GM23338 (cell line): ENCODE data around the gene SHANK1. TPM values are rescaled to one million over a fixed set of nuclear protein-coding genes. Genes with fewer than 3 reads are reported as not detected.

ENCODE experiments used
- ATAC-seq: fragments of 200-7000 bp; cut with Tn5 transposase; 3 replicates; pipeline ENCODE4 v1.9.1; 2020
- DNase-seq: peaks from one replicate; pipeline ENCODE4 v3.0.0-alpha.2; 2015; ENCODE audit warnings: low spot score
- H2AFZ ChIP-seq: fragments of 200-600 bp; sonication (generic); 2 replicates; pipeline ENCODE4 v1.8.0; 2016; ENCODE audit warnings: antibody characterized with exemption, mild to moderate bottlenecking, moderate library complexity
- H3F3A ChIP-seq: fragments of 200-600 bp; sonication (generic); replicated peaks from 2 replicates; pipeline ENCODE4 v1.8.0; 2017; ENCODE audit warnings: antibody characterized with exemption, mixed run types, low read depth
- H3K27ac ChIP-seq: fragments of 200-600 bp; sonication (generic); 2 replicates; pipeline ENCODE4 v1.6.1; 2016; ENCODE audit warnings: low read depth
- H3K27me3 ChIP-seq: fragments of 200-600 bp; sonication (generic); 2 replicates; pipeline ENCODE4 v1.8.0; 2016; ENCODE audit warnings: mild to moderate bottlenecking, mixed run types, moderate library complexity; ENCODE audit not compliant: insufficient read depth
- H3K36me3 ChIP-seq: fragments of 200-600 bp; sonication (generic); 2 replicates; pipeline ENCODE4 v1.8.0; 2016; ENCODE audit warnings: mild to moderate bottlenecking; ENCODE audit not compliant: insufficient read depth
- H3K4me1 ChIP-seq: fragments of 200-600 bp; sonication (generic); 2 replicates; pipeline ENCODE4 v1.8.0; 2016; ENCODE audit warnings: mild to moderate bottlenecking, moderate library complexity; ENCODE audit not compliant: insufficient read depth
- H3K4me2 ChIP-seq: fragments of 200-600 bp; sonication (generic); 2 replicates; pipeline ENCODE4 v1.7.1; 2017; ENCODE audit warnings: mixed run types
- H3K4me3 ChIP-seq: fragments of 200-600 bp; sonication (generic); 2 replicates; pipeline ENCODE4 v1.6.1; 2016; ENCODE audit warnings: mixed run types
- H3K79me2 ChIP-seq: fragments of 200-600 bp; sonication (generic); replicated peaks from 2 replicates; pipeline ENCODE4 v1.8.0; 2017; ENCODE audit warnings: mild to moderate bottlenecking; ENCODE audit not compliant: insufficient read depth
- H3K9me2 ChIP-seq: fragments of 200-600 bp; sonication (generic); 2 replicates; pipeline ENCODE4 v1.8.0; 2017; ENCODE audit not compliant: insufficient read depth
- H4K20me1 ChIP-seq: fragments of 200-600 bp; sonication (generic); replicated peaks from 2 replicates; pipeline ENCODE4 v1.8.0; 2017; ENCODE audit warnings: mild to moderate bottlenecking; ENCODE audit not compliant: insufficient read depth
- H3K27ac Mint-ChIP-seq: 2 replicates; pipeline ENCODE4 v1.8.0; 2020; ENCODE audit warnings: inconsistent platforms, mild to moderate bottlenecking, moderate library complexity, mixed read lengths
- H3K27me3 Mint-ChIP-seq: 3 replicates; pipeline ENCODE4 v1.8.0; 2022; ENCODE audit warnings: low read depth, mild to moderate bottlenecking, moderate library complexity, mixed read lengths, inconsistent platforms; ENCODE audit not compliant: insufficient read depth, poor library complexity
- H3K36me3 Mint-ChIP-seq: 3 replicates; pipeline ENCODE4 v1.8.0; 2021; ENCODE audit warnings: low read depth, mild to moderate bottlenecking, inconsistent platforms, moderate library complexity, mixed read lengths
- H3K4me1 Mint-ChIP-seq: 3 replicates; pipeline ENCODE4 v1.8.0; 2020; ENCODE audit warnings: mild to moderate bottlenecking, inconsistent platforms, mixed read lengths
- H3K4me3 Mint-ChIP-seq: 3 replicates; pipeline ENCODE4 v1.8.0; 2021; ENCODE audit warnings: moderate library complexity, mild to moderate bottlenecking, inconsistent platforms, mixed read lengths
- H3K9me3 Mint-ChIP-seq: 3 replicates; pipeline ENCODE4 v1.8.0; 2020; ENCODE audit warnings: moderate library complexity, mild to moderate bottlenecking, inconsistent platforms, mixed read lengths
- CREB1 ChIP-seq: fragments of 250-450 bp; sonication (Bioruptor Pico); IDR thresholded peaks from 2 replicates; pipeline ENCODE4 v1.5.0; 2020; ENCODE audit warnings: low read depth, mild to moderate bottlenecking, moderate library complexity
- EZH2 ChIP-seq: fragments of 200-600 bp; sonication (generic); IDR thresholded peaks from one replicate; pipeline ENCODE4 v1.8.0; 2017; ENCODE audit warnings: antibody characterized with exemption, mild to moderate bottlenecking, low read depth; ENCODE audit not compliant: unreplicated experiment
- EZH2phosphoT487 ChIP-seq: fragments of 200-600 bp; sonication (generic); IDR thresholded peaks from one replicate; pipeline ENCODE4 v1.8.1; 2018; ENCODE audit warnings: antibody characterized with exemption; ENCODE audit not compliant: unreplicated experiment
- JUNB ChIP-seq: IDR thresholded peaks from one replicate; pipeline ENCODE4 v1.6.1; 2016; ENCODE audit warnings: antibody characterized with exemption; ENCODE audit not compliant: unreplicated experiment
- NANOG ChIP-seq: IDR thresholded peaks from 2 replicates; pipeline ENCODE4 v1.6.1; 2016; ENCODE audit warnings: antibody characterized with exemption, borderline replicate concordance
- POLR2AphosphoS5 ChIP-seq: IDR thresholded peaks from 2 replicates; pipeline ENCODE4 v1.6.1; 2016; ENCODE audit warnings: antibody characterized with exemption, low read depth
- ZNF114 ChIP-seq: fragments of 250-450 bp; sonication (Bioruptor Pico); IDR thresholded peaks from 2 replicates; pipeline ENCODE4 v1.5.0; 2020; ENCODE audit warnings: mild to moderate bottlenecking, moderate library complexity
- polyA plus RNA-seq: library from polyadenylated mRNA; unstranded; fragments of >200 nt; fragmentation: Nextera tagmentation; extraction: Ambion mirVana; gene quantifications from 2 replicates; pipeline ENCODE4 v1.2.1, GENCODE V29; 2016
- total RNA-seq: library from RNA; depleted of rRNA; stranded (reverse); fragments of >200 nt; shearing (Covaris generic); gene quantifications from 2 replicates; pipeline ENCODE4 v1.2.3, GENCODE V29; 2014
- TF ChIP-seq, protein P1 (sequence below): IDR thresholded peaks from 2 replicates; pipeline ENCODE4 v1.6.1; 2016; ENCODE audit warnings: antibody characterized with exemption
- TF ChIP-seq, protein P2 (sequence below), 2 experiments: fragments of 200-600 bp in 1 of 2; sonication (generic) in 1 of 2; conservative IDR thresholded peaks; 2 replicates each; pipeline versions ENCODE4 v1.5.1 to v1.6.1; 2016 to 2017; ENCODE audit warnings: antibody characterized with exemption in 2 of 2, low read depth in 2 of 2, mild to moderate bottlenecking in 2 of 2, moderate library complexity in 1 of 2
- TF ChIP-seq, protein P3 (sequence below): IDR thresholded peaks from one replicate; pipeline ENCODE4 v1.6.1; 2018; ENCODE audit warnings: antibody characterized with exemption; ENCODE audit not compliant: unreplicated experiment

The SHANK1 gene
- total and polyA plus RNA-seq, 2 experiments from 2014 or later, result 0.23 to 4.1 TPM

DNA sequence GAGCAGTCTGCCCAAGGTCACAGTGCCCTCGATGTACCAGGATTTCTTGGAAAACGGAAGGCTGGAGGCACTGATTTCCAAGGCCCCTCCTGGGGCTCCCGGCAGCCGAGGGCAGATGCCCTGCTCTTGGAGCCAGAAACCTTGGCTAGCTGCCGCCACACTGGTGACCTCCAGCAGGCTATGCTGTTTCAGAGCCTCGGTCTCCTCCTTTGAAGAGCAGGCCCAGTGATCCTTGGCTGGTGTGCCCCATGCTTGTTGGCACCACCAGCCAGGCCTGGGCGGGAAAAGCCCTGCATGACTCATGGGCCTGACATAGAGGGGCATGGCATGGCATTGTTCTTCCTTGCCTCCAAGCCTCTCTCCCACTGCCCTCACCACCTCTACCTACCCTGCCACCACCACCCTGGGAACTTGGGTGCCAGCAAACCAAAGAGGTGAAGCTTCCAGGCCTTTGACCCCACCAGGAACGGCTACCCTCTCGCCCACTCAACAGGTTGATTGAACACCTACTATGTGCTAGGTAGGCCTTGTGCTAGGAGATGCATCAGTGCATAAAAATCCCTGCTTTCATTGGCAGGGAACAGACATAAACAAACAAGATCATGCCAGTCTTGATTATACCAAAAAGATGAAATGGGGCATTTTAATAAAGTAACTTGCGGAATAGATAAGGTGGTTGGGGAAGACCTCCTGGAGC lies 2.0 kb upstream of the SHANK1 start:
- Mint-ChIP-seq H3K4me3 (no peak overlapping the region; the same call in 2 of the 3 replicates), H3K4me1 (no peaks in the 10 kb centered on the region), H3K27ac (no peak overlapping the region), H3K9me3 (peaks cover 75% of the 10 kb centered on the region), H3K36me3 (peaks cover 27% of the 10 kb centered on the region), H3K27me3 (peaks cover 20% of the 10 kb centered on the region)
- Histone ChIP-seq H3F3A (0 out of 2 replicates have a peak, but pooled peaks cover 7% of the 10 kb centered on the region), H2AFZ (no peak overlapping the region), H3K9me2 (no peaks in the 10 kb centered on the region), H3K27ac (no peak overlapping the region), H3K4me3 (no peak overlapping the region), H3K4me1 (peaks cover 48% of the 10 kb centered on the region), H4K20me1 (no peaks in the 10 kb centered on the region; the same call in 1 of the 2 replicates), H3K36me3 (no peaks in the 10 kb centered on the region), H3K27me3 (peaks cover 57% of the 10 kb centered on the region), H3K4me2 (no peak overlapping the region; the same call in 1 of the 2 replicates), H3K79me2 (peaks cover 10% of the 10 kb centered on the region)
- TF ChIP-seq, protein P1, sequence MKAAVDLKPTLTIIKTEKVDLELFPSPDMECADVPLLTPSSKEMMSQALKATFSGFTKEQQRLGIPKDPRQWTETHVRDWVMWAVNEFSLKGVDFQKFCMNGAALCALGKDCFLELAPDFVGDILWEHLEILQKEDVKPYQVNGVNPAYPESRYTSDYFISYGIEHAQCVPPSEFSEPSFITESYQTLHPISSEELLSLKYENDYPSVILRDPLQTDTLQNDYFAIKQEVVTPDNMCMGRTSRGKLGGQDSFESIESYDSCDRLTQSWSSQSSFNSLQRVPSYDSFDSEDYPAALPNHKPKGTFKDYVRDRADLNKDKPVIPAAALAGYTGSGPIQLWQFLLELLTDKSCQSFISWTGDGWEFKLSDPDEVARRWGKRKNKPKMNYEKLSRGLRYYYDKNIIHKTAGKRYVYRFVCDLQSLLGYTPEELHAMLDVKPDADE, result no peak
- TF ChIP-seq, protein P2, sequence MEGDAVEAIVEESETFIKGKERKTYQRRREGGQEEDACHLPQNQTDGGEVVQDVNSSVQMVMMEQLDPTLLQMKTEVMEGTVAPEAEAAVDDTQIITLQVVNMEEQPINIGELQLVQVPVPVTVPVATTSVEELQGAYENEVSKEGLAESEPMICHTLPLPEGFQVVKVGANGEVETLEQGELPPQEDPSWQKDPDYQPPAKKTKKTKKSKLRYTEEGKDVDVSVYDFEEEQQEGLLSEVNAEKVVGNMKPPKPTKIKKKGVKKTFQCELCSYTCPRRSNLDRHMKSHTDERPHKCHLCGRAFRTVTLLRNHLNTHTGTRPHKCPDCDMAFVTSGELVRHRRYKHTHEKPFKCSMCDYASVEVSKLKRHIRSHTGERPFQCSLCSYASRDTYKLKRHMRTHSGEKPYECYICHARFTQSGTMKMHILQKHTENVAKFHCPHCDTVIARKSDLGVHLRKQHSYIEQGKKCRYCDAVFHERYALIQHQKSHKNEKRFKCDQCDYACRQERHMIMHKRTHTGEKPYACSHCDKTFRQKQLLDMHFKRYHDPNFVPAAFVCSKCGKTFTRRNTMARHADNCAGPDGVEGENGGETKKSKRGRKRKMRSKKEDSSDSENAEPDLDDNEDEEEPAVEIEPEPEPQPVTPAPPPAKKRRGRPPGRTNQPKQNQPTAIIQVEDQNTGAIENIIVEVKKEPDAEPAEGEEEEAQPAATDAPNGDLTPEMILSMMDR (conservative IDR thresholded peaks at IDR 0.05; ENCODE audit: low read depth in 2 of 2), result no peak
- TF ChIP-seq POLR2AphosphoS5 (no peak), CREB1 (CRISPR knock-in tag) (no peak), JUNB (no peak), EZH2 (no peak), NANOG (no peak), ZNF114 (no peak), EZH2phosphoT487 (no peak)
- TF ChIP-seq, protein P3, sequence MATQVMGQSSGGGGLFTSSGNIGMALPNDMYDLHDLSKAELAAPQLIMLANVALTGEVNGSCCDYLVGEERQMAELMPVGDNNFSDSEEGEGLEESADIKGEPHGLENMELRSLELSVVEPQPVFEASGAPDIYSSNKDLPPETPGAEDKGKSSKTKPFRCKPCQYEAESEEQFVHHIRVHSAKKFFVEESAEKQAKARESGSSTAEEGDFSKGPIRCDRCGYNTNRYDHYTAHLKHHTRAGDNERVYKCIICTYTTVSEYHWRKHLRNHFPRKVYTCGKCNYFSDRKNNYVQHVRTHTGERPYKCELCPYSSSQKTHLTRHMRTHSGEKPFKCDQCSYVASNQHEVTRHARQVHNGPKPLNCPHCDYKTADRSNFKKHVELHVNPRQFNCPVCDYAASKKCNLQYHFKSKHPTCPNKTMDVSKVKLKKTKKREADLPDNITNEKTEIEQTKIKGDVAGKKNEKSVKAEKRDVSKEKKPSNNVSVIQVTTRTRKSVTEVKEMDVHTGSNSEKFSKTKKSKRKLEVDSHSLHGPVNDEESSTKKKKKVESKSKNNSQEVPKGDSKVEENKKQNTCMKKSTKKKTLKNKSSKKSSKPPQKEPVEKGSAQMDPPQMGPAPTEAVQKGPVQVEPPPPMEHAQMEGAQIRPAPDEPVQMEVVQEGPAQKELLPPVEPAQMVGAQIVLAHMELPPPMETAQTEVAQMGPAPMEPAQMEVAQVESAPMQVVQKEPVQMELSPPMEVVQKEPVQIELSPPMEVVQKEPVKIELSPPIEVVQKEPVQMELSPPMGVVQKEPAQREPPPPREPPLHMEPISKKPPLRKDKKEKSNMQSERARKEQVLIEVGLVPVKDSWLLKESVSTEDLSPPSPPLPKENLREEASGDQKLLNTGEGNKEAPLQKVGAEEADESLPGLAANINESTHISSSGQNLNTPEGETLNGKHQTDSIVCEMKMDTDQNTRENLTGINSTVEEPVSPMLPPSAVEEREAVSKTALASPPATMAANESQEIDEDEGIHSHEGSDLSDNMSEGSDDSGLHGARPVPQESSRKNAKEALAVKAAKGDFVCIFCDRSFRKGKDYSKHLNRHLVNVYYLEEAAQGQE, result no peak
- DNase-seq (no peak), ATAC-seq (no peak)
